ENCODE measurements around the gene ZNF664. TPM values are rescaled to one million over a fixed set of nuclear protein-coding genes. Genes with fewer than 3 reads are reported as not detected.
A peak's percentile ranks its signal among the peaks of the same experiment; 100 is the strongest.

Gene ZNF664
- total RNA-seq, 1 donor, result 95.2 TPM

DNA sequence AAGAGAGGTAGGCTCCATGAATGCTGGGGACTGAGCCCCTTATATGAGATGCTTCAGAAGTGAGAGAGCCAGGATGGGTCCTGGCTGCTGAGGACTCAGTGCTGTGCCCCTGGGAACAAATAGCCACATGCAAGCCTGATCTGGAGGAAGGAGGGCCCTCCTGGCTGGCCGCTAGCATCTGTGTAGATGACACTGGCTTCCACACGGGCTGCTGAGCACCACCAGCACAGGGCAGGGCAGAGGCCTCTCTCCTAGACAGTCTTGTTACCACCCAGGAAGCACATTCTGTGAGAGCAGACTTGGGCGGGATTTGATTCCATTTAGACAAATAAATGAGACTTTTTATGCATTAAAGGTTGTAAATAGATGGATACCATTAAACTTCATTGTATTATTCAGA, 48.0 kb downstream of the ZNF664 start:
- H4K20me1 ChIP-seq (ENCODE audit: insufficient read depth, low read length), result no peaks in the 10 kb centered on the region
- H3K4me3 ChIP-seq (ENCODE audit: insufficient read depth, low read length), result no peak overlapping the region
- no peak overlapping the region for H3K4me2 ChIP-seq (ENCODE audit: insufficient read depth, low read length)
- no peaks in the 10 kb centered on the region for H3K79me2 ChIP-seq (ENCODE audit: insufficient read depth, low read length)
- no peaks in the 10 kb centered on the region for H3K9me3 ChIP-seq (ENCODE audit: low read depth, low read length)
- TF ChIP-seq, protein P1, sequence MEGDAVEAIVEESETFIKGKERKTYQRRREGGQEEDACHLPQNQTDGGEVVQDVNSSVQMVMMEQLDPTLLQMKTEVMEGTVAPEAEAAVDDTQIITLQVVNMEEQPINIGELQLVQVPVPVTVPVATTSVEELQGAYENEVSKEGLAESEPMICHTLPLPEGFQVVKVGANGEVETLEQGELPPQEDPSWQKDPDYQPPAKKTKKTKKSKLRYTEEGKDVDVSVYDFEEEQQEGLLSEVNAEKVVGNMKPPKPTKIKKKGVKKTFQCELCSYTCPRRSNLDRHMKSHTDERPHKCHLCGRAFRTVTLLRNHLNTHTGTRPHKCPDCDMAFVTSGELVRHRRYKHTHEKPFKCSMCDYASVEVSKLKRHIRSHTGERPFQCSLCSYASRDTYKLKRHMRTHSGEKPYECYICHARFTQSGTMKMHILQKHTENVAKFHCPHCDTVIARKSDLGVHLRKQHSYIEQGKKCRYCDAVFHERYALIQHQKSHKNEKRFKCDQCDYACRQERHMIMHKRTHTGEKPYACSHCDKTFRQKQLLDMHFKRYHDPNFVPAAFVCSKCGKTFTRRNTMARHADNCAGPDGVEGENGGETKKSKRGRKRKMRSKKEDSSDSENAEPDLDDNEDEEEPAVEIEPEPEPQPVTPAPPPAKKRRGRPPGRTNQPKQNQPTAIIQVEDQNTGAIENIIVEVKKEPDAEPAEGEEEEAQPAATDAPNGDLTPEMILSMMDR (IDR thresholded peaks at IDR 0.05; ENCODE audit: extremely low read depth, low read depth, low read length), result no peak
- H3K27ac ChIP-seq (ENCODE audit: low read depth, low read length), result peak overlapping the region; percentile 10
- H3K27me3 ChIP-seq (ENCODE audit: insufficient read depth, low read length), result no peaks in the 10 kb centered on the region
- H2AFZ ChIP-seq (ENCODE audit: low read length), result no peak overlapping the region
- H3K4me1 ChIP-seq (ENCODE audit: insufficient read depth, low read length), result peaks cover 31% of the 10 kb centered on the region
- no peaks in the 10 kb centered on the region for H3K36me3 ChIP-seq (ENCODE audit: insufficient read depth, low read length)
- DNase-seq (ENCODE audit: insufficient read length, low spot score, missing footprints), result no peak

DNA sequence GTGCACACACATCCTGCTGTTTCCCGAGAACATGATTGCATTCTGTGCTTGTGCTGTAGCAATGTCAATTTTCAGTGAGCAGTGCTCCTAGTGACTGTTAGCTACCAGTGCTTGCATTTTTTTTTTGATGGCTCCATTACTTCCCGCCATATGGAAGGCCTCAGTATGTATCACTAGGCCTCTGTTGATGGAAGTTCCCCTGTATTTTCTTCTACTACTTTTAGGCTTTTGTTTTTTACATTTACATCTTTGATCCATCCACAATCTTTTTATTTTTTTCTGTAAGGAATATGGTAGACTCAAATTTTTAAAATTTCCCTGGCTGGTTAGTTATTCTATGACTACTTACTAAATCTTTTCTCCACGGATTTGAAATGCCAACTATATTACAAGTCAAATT, 49.1 kb downstream of the ZNF664 start:
- Histone ChIP-seq H2AFZ (ENCODE audit: low read length) (no peak overlapping the region), H3K4me1 (ENCODE audit: insufficient read depth, low read length) (peaks cover 43% of the 10 kb centered on the region)

DNA sequence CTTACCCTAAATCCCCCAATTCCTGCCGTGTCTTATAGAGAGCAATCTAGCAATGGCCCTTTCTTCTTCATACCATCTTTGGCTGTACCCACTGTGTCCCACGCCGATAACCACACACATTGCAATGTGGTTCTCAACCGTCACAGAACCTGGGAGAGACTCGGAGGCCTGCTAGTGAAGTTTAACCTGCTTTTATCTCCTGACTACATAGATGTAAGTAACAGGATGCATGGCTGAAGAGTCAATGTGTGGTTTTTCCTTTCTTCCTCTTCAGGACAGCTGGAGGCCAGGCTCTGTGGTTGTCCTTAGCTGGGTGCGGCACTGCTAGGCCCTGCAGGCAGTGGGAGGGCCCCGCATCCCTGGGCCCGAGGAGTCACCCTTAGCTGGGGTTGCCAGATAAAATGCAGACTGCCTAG, 51.3 kb downstream of the ZNF664 start:
- Histone ChIP-seq H2AFZ (ENCODE audit: low read length) (peak overlapping the region; percentile 20), H3K4me1 (ENCODE audit: insufficient read depth, low read length) (peaks cover 43% of the 10 kb centered on the region), H3K79me2 (ENCODE audit: insufficient read depth, low read length) (no peaks in the 10 kb centered on the region), H4K20me1 (ENCODE audit: insufficient read depth, low read length) (no peaks in the 10 kb centered on the region), H3K27me3 (ENCODE audit: insufficient read depth, low read length) (no peaks in the 10 kb centered on the region), H3K36me3 (ENCODE audit: insufficient read depth, low read length) (no peaks in the 10 kb centered on the region), H3K4me2 (ENCODE audit: insufficient read depth, low read length) (peak overlapping the region; percentile 3), H3K27ac (ENCODE audit: low read depth, low read length) (peak overlapping the region; percentile 36), H3K9me3 (ENCODE audit: low read depth, low read length) (no peaks in the 10 kb centered on the region), H3K4me3 (ENCODE audit: insufficient read depth, low read length) (no peak overlapping the region)
- TF ChIP-seq, protein P1 (IDR thresholded peaks at IDR 0.05; ENCODE audit: extremely low read depth, low read depth, low read length), result no peak
- DNase-seq (ENCODE audit: insufficient read length, low spot score, missing footprints), result peak; percentile 93

More for the DNA sequence above, 49.1 kb downstream of the ZNF664 start:
- Histone ChIP-seq H3K79me2 (ENCODE audit: insufficient read depth, low read length) (no peaks in the 10 kb centered on the region), H4K20me1 (ENCODE audit: insufficient read depth, low read length) (no peaks in the 10 kb centered on the region), H3K9me3 (ENCODE audit: low read depth, low read length) (no peaks in the 10 kb centered on the region), H3K27me3 (ENCODE audit: insufficient read depth, low read length) (no peaks in the 10 kb centered on the region), H3K4me2 (ENCODE audit: insufficient read depth, low read length) (no peak overlapping the region), H3K27ac (ENCODE audit: low read depth, low read length) (no peak overlapping the region), H3K36me3 (ENCODE audit: insufficient read depth, low read length) (no peaks in the 10 kb centered on the region), H3K4me3 (ENCODE audit: insufficient read depth, low read length) (no peak overlapping the region)
- no peak for DNase-seq (ENCODE audit: insufficient read length, low spot score, missing footprints)
- TF ChIP-seq, protein P1 (IDR thresholded peaks at IDR 0.05; ENCODE audit: extremely low read depth, low read depth, low read length), result no peak

DNA sequence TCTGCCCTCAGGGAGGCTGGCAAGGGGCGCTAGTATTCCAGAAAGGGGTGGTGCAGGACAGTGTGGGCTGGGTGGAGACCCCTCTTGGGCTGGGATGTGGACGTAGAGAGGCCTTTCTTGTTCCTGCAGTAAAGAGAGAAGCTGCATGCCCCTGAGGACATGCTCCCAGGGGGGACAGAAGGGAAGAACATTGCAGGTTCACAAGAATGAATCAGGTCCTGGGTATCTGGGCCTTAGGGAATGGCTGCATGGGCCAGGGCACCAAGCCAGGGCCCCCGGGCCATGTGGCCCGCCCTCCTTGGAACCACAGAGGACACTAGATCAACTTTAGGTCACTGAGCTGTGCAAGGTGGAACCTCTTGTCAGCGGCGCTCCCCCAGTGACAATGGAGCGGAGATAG, 51.8 kb downstream of the ZNF664 start:
- Histone ChIP-seq H3K27me3 (ENCODE audit: insufficient read depth, low read length) (no peaks in the 10 kb centered on the region), H3K4me3 (ENCODE audit: insufficient read depth, low read length) (no peak overlapping the region), H3K4me1 (ENCODE audit: insufficient read depth, low read length) (peaks cover 44% of the 10 kb centered on the region), H2AFZ (ENCODE audit: low read length) (peak overlapping the region; percentile 38), H3K4me2 (ENCODE audit: insufficient read depth, low read length) (peak overlapping the region; percentile 3), H4K20me1 (ENCODE audit: insufficient read depth, low read length) (no peaks in the 10 kb centered on the region), H3K27ac (ENCODE audit: low read depth, low read length) (peak overlapping the region; percentile 36), H3K79me2 (ENCODE audit: insufficient read depth, low read length) (no peaks in the 10 kb centered on the region), H3K36me3 (ENCODE audit: insufficient read depth, low read length) (no peaks in the 10 kb centered on the region), H3K9me3 (ENCODE audit: low read depth, low read length) (no peaks in the 10 kb centered on the region)
- TF ChIP-seq, protein P1 (IDR thresholded peaks at IDR 0.05; ENCODE audit: extremely low read depth, low read depth, low read length), result no peak
- DNase-seq (ENCODE audit: insufficient read length, low spot score, missing footprints), result no peak
